ENCODE data around the gene HTR1D. TPM values are rescaled to one million over a fixed set of nuclear protein-coding genes. Genes with fewer than 3 reads are reported as not detected.

HTR1D gene
- total and polyA plus RNA-seq, 7 experiments from 2014 or later, result not detected

GRCh38 chr1:23167353-23168078, 49.8 kb downstream of the HTR1D start:
- H3K27ac ChIP-seq (ENCODE audit: low read depth, low read length), result peak overlapping the region; percentile 64

DNA sequence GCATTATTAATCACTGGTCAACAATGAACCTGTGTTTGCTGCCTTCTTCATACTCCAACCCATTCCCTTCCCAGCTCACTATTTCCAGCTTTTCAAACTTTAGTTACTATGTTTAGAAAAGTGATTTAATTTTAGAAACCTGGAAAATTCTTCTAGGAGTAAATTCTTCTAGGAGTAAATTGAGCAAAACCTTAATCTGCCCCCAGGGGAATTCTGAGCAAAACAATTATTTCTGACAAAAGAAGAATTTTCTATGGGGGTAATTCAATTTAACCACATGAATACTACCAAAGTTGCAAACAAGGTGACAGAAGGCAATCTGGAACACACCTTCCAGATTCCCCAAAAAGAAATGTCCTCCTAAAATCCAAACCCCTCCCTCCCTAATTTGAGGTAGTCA, 50.4 kb downstream of the HTR1D start:
- H3K4me1 Mint-ChIP-seq, result peaks cover 23 to 55% (median 39%) of the 10 kb centered on the region in 7 donors

More at GRCh38 chr1:23167353-23168078, 49.8 kb downstream of the HTR1D start:
- ChIA-PET CTCF (interaction anchor here (0.8 to 3.2 kb wide), 3 partner anchors 17 to 68 kb away, joined by 3 to 7 read pairs (median 5); no protein-coding TSS in a partner anchor), POLR2A (interaction anchor here (1.4 to 1.9 kb wide), 2 partner anchors 48 to 65 kb away, joined by 4 to 6 read pairs; no protein-coding TSS in a partner anchor)
- Mint-ChIP-seq H3K4me3 (peak overlapping the region; percentile 84 to 99 (median 96)), H3K36me3 (peaks cover 0 to 4% (median 0%) of the 10 kb centered on the region in 5 donors), H3K9me3 (no peaks in the 10 kb centered on the region), H3K27me3 (peaks cover 0 to 4% (median 0%) of the 10 kb centered on the region in 5 donors), H3K4me1 (peaks cover 23 to 50% (median 39%) of the 10 kb centered on the region in 7 donors), H3K27ac (peak overlapping the region in 8 of 9 donors; percentile 43 to 84 (median 64))
- Histone ChIP-seq H3K4me3 (ENCODE audit: low read length) (peak overlapping the region; percentile 62), H3K9me3 (ENCODE audit: control insufficient read depth in 2 of 3, low read length in 3 of 3) (no peaks in the 10 kb centered on the region), H3K4me1 (ENCODE audit: control insufficient read depth in 2 of 2, insufficient read depth in 2 of 2, low read length in 2 of 2) (peaks cover 7 to 16% of the 10 kb centered on the region in 2 donors), H3K27me3 (ENCODE audit: control insufficient read depth in 2 of 2, insufficient read depth in 2 of 2, low read length in 2 of 2) (no peaks in the 10 kb centered on the region), H3K36me3 (ENCODE audit: control insufficient read depth in 2 of 3, insufficient read depth in 3 of 3, low read length in 3 of 3) (peaks cover 0 to 3% (median 0%) of the 10 kb centered on the region in 3 experiments)
- ATAC-seq, result peak; percentile 26
- intact Hi-C loops (cut with micrococcal nuclease), result loop anchor here (1.0 to 5.0 kb wide), 9 partner anchors 10 to 1580 kb away; partner anchors contain the start of genes CLIC4 (in 1 of the 2), KDM1A (in 1 of the 2) and ZNF436 (in 1 of the 2)
- peak in 8 of 9 donors; percentile 23 to 52 (median 34) for DNase-seq

GRCh38 chr1:23163395-23163794, 53.9 kb downstream of the HTR1D start:
- intact Hi-C loops (cut with micrococcal nuclease), result no loop called here
- no peak overlapping the region for H3K4me3 Mint-ChIP-seq
- Histone ChIP-seq H3K4me3 (ENCODE audit: low read length) (no peak overlapping the region), H3K27me3 (ENCODE audit: control insufficient read depth in 2 of 2, insufficient read depth in 2 of 2, low read length in 2 of 2) (no peaks in the 10 kb centered on the region), H3K27ac (ENCODE audit: low read depth, low read length) (no peak overlapping the region), H3K4me1 (ENCODE audit: control insufficient read depth in 2 of 2, insufficient read depth in 2 of 2, low read length in 2 of 2) (peaks cover 7 to 8% of the 10 kb centered on the region in 2 donors), H3K9me3 (ENCODE audit: control insufficient read depth in 2 of 3, low read length in 3 of 3) (no peaks in the 10 kb centered on the region), H3K36me3 (ENCODE audit: control insufficient read depth in 2 of 3, insufficient read depth in 3 of 3, low read length in 3 of 3) (peaks cover 0 to 2% (median 0%) of the 10 kb centered on the region in 3 experiments)
- peaks cover 0 to 1% (median 0%) of the 10 kb centered on the region in 11 donors for H3K9me3 Mint-ChIP-seq
- ChIA-PET POLR2A (interaction anchor here (0.7 kb wide), 1 partner anchor 542 kb away, joined by 8 read pairs; no protein-coding TSS in a partner anchor), CTCF (no interaction called here)
- peak overlapping the region in 1 of 9 donors; percentile 16 for H3K27ac Mint-ChIP-seq
- H3K4me1 Mint-ChIP-seq, result peaks cover 20 to 52% (median 40%) of the 10 kb centered on the region in 7 donors
- no peak for DNase-seq
- no peak for ATAC-seq
- peaks cover 0 to 4% (median 0%) of the 10 kb centered on the region in 5 donors for H3K27me3 Mint-ChIP-seq
- peaks cover 0 to 4% (median 0%) of the 10 kb centered on the region in 5 donors for H3K36me3 Mint-ChIP-seq

More for the DNA sequence above, 50.4 kb downstream of the HTR1D start:
- peaks cover 0 to 1% (median 0%) of the 10 kb centered on the region in 11 donors for H3K9me3 Mint-ChIP-seq
- no peak for ATAC-seq
- Histone ChIP-seq H3K27me3 (ENCODE audit: control insufficient read depth in 2 of 2, insufficient read depth in 2 of 2, low read length in 2 of 2) (no peaks in the 10 kb centered on the region), H3K27ac (ENCODE audit: low read depth, low read length) (no peak overlapping the region), H3K4me1 (ENCODE audit: control insufficient read depth in 2 of 2, insufficient read depth in 2 of 2, low read length in 2 of 2) (peaks cover 7 to 16% of the 10 kb centered on the region in 2 donors), H3K9me3 (ENCODE audit: control insufficient read depth in 2 of 3, low read length in 3 of 3) (no peaks in the 10 kb centered on the region), H3K4me3 (ENCODE audit: low read length) (peak overlapping the region; percentile 62), H3K36me3 (ENCODE audit: control insufficient read depth in 2 of 3, insufficient read depth in 3 of 3, low read length in 3 of 3) (peaks cover 0 to 3% (median 0%) of the 10 kb centered on the region in 3 experiments)
- intact Hi-C loops (cut with micrococcal nuclease), result loop anchor here (5.0 kb wide), 3 partner anchors 50 to 1580 kb away; partner anchors contain the start of gene CLIC4 (in 1 of the 2)
- peak overlapping the region; percentile 82 to 99 (median 88) for H3K4me3 Mint-ChIP-seq
- H3K36me3 Mint-ChIP-seq, result peaks cover 0 to 4% (median 0%) of the 10 kb centered on the region in 5 donors
- no peak for DNase-seq
- POLR2A ChIA-PET, result interaction anchor here (1.4 to 1.9 kb wide), 2 partner anchors 47 to 64 kb away, joined by 4 to 6 read pairs; no protein-coding TSS in a partner anchor
- H3K27me3 Mint-ChIP-seq, result peaks cover 0 to 4% (median 0%) of the 10 kb centered on the region in 5 donors
- CTCF ChIA-PET, result interaction anchor here (0.7 to 3.2 kb wide), 2 partner anchors 64 to 66 kb away, joined by 3 to 7 read pairs; no protein-coding TSS in a partner anchor
- peak overlapping the region in 4 of 9 donors; percentile 43 to 74 (median 64) for H3K27ac Mint-ChIP-seq

GRCh38 chr1:23159963-23160877, 57.1 kb downstream of the HTR1D start:
- peaks cover 0 to 8% (median 0%) of the 10 kb centered on the region in 5 donors for H3K36me3 Mint-ChIP-seq
- peaks cover 0 to 1% (median 0%) of the 10 kb centered on the region in 11 donors for H3K9me3 Mint-ChIP-seq
- Histone ChIP-seq H3K4me3 (ENCODE audit: low read length) (no peak overlapping the region), H3K27me3 (ENCODE audit: control insufficient read depth in 2 of 2, insufficient read depth in 2 of 2, low read length in 2 of 2) (no peaks in the 10 kb centered on the region), H3K27ac (ENCODE audit: low read depth, low read length) (no peak overlapping the region), H3K36me3 (ENCODE audit: control insufficient read depth in 2 of 3, insufficient read depth in 3 of 3, low read length in 3 of 3) (no peaks in the 10 kb centered on the region), H3K9me3 (ENCODE audit: control insufficient read depth in 2 of 3, low read length in 3 of 3) (no peaks in the 10 kb centered on the region), H3K4me1 (ENCODE audit: control insufficient read depth in 2 of 2, insufficient read depth in 2 of 2, low read length in 2 of 2) (no peaks in the 10 kb centered on the region)
- intact Hi-C loops (cut with micrococcal nuclease), result no loop called here
- ChIA-PET POLR2A (interaction anchor here (1.2 kb wide), 1 partner anchor 41 kb away, joined by 4 read pairs; no protein-coding TSS in a partner anchor), CTCF (interaction anchor here (1.4 kb wide), 1 partner anchor 24 kb away, joined by 3 read pairs; no protein-coding TSS in a partner anchor)
- H3K27me3 Mint-ChIP-seq, result no peaks in the 10 kb centered on the region
- H3K27ac Mint-ChIP-seq, result no peak overlapping the region
- DNase-seq, result no peak
- peaks cover 3 to 31% (median 28%) of the 10 kb centered on the region in 7 donors for H3K4me1 Mint-ChIP-seq
- no peak for ATAC-seq
- no peak overlapping the region for H3K4me3 Mint-ChIP-seq

GRCh38 chr1:23156940-23157339, 60.4 kb downstream of the HTR1D start:
- Histone ChIP-seq H3K36me3 (ENCODE audit: control insufficient read depth in 2 of 3, insufficient read depth in 3 of 3, low read length in 3 of 3) (no peaks in the 10 kb centered on the region), H3K4me3 (ENCODE audit: low read length) (no peak overlapping the region), H3K4me1 (ENCODE audit: control insufficient read depth in 2 of 2, insufficient read depth in 2 of 2, low read length in 2 of 2) (no peaks in the 10 kb centered on the region), H3K27me3 (ENCODE audit: control insufficient read depth in 2 of 2, insufficient read depth in 2 of 2, low read length in 2 of 2) (no peaks in the 10 kb centered on the region), H3K9me3 (ENCODE audit: control insufficient read depth in 2 of 3, low read length in 3 of 3) (no peaks in the 10 kb centered on the region), H3K27ac (ENCODE audit: low read depth, low read length) (no peak overlapping the region)
- Mint-ChIP-seq H3K9me3 (no peaks in the 10 kb centered on the region), H3K27me3 (no peaks in the 10 kb centered on the region), H3K36me3 (peaks cover 0 to 8% (median 3%) of the 10 kb centered on the region in 5 donors), H3K27ac (peak overlapping the region in 1 of 9 donors; percentile 10), H3K4me3 (no peak overlapping the region), H3K4me1 (peaks cover 0 to 36% (median 19%) of the 10 kb centered on the region in 7 donors)
- ATAC-seq (no peak), DNase-seq (no peak)
- POLR2A ChIA-PET, result no interaction called here
- CTCF ChIA-PET, result no interaction called here
- intact Hi-C loops (cut with micrococcal nuclease), result no loop called here
